A549 (cell line): Measurements from ENCODE around the gene CACNA1I.

Experiments used
- EHMT2 ChIP-seq: fragments of 200-600 bp; sonication (generic); IDR thresholded peaks from 2 replicates; pipeline ENCODE4 v1.6.1; 2016; ENCODE audit warnings: antibody characterized with exemption, low read depth, mild to moderate bottlenecking, moderate library complexity
- EP300 ChIP-seq, 2 experiments: fragments of >200 bp; sonication (Bioruptor Twin); formaldehyde crosslinking; IDR thresholded peaks; 2 replicates in 1 of 2; 3 replicates in 1 of 2; pipeline ENCODE4 v1.6.1; 2016 to 2017
- GATA3 ChIP-seq: IDR thresholded peaks from 2 replicates; pipeline ENCODE4 v1.6.1; 2012; ENCODE audit warnings: borderline replicate concordance
- HES2 ChIP-seq: fragments of >200 bp; sonication (Bioruptor Twin); formaldehyde crosslinking; IDR thresholded peaks from 2 replicates; pipeline ENCODE4 v1.6.1; 2016
- MAFK ChIP-seq: fragments of 450-650 bp; IDR thresholded peaks from 2 replicates; pipeline ENCODE4 v1.6.1; 2014; ENCODE audit not compliant: partially characterized antibody
- MAX ChIP-seq: IDR thresholded peaks from 2 replicates; pipeline ENCODE4 v1.6.1; 2012
- POLR2A ChIP-seq: IDR thresholded peaks from 2 replicates; pipeline ENCODE4 v1.6.1; 2012; ENCODE audit warnings: mild to moderate bottlenecking, low read length
- POLR2AphosphoS2 ChIP-seq: conservative IDR thresholded peaks from 2 replicates; pipeline ENCODE4 v1.6.1; 2012; ENCODE audit warnings: low read length, improper control_type of control experiment, inconsistent platforms
- SMC3 ChIP-seq: fragments of >200 bp; sonication (Bioruptor Twin); formaldehyde crosslinking; IDR thresholded peaks from 3 replicates; pipeline ENCODE4 v1.6.1; 2018; ENCODE audit warnings: inconsistent platforms
- ZNF302 ChIP-seq: fragments of 250-450 bp; sonication (Bioruptor Pico); IDR thresholded peaks from 2 replicates; pipeline ENCODE4 v1.9.0; 2021; ENCODE audit warnings: inconsistent platforms, mild to moderate bottlenecking, moderate library complexity
- TF ChIP-seq, protein P1 (sequence below): fragments of >200 bp; sonication (Bioruptor Twin); formaldehyde crosslinking; IDR thresholded peaks from 3 replicates; pipeline ENCODE4 v1.5.1; 2016
- TF ChIP-seq, protein P2 (sequence below): fragments of 450-650 bp; IDR thresholded peaks from 2 replicates; pipeline ENCODE4 v1.6.1; 2014; ENCODE audit warnings: antibody characterized with exemption
- TF ChIP-seq, protein P3 (sequence below): IDR thresholded peaks from 2 replicates; pipeline ENCODE4 v1.6.1; 2012

DNA sequence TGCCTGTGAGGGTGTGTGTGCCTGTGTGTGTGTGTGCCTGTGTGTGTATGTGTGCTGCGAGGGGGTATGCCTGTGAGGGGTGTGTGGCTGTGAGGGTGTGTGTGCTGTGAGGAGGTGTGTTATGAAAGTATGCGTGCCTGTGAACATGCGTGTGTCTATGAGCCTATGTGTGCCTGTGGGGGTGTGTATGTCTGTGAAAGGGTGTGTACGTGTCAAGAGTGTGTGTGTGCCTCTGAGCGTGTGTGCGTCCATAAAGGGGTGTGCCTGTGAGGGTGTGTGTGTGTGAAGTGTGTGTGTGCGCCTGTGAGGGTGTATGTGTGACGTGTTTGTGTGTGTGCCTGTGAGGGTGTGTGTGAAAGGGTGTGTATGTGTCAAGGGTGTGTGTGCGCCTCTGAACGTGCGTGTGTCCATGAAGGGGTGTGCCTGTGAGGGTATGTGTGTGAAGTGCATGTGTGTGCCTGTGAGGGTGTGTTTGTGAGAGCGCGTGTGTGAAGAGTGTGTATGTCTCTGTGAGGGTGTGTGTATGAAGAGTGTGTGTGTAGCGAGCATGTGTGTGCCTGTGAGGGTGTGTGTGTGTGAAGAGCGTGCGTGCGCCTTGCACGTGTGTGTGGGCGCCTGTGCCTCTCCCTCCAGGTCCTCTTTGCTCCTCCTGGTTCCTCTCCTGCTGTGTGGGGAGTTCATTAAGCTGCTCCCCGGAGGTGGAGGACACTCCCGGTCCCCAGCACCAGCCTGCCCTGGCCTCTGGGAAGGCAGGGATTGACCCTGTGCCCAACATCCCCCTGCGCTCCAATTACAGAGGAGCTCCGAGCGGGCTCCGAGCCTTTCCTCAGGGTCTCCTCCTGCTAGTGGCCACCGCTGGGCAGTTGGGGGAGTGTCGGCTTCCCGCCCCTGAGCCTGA lies 53.3 kb downstream of the CACNA1I start:
- TF ChIP-seq, protein P1, sequence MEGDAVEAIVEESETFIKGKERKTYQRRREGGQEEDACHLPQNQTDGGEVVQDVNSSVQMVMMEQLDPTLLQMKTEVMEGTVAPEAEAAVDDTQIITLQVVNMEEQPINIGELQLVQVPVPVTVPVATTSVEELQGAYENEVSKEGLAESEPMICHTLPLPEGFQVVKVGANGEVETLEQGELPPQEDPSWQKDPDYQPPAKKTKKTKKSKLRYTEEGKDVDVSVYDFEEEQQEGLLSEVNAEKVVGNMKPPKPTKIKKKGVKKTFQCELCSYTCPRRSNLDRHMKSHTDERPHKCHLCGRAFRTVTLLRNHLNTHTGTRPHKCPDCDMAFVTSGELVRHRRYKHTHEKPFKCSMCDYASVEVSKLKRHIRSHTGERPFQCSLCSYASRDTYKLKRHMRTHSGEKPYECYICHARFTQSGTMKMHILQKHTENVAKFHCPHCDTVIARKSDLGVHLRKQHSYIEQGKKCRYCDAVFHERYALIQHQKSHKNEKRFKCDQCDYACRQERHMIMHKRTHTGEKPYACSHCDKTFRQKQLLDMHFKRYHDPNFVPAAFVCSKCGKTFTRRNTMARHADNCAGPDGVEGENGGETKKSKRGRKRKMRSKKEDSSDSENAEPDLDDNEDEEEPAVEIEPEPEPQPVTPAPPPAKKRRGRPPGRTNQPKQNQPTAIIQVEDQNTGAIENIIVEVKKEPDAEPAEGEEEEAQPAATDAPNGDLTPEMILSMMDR = no peak
- TF ChIP-seq POLR2A (peak; percentile 1; the same call in 1 of the 2 replicates), SMC3 (no peak), ZNF302 (no peak), POLR2AphosphoS2 (no peak), EHMT2 (no peak), GATA3 (no peak), MAFK (no peak), MAX (no peak), HES2 (no peak), EP300 (IDR thresholded peaks at IDR 0.05) (no peak)
- TF ChIP-seq, protein P2, sequence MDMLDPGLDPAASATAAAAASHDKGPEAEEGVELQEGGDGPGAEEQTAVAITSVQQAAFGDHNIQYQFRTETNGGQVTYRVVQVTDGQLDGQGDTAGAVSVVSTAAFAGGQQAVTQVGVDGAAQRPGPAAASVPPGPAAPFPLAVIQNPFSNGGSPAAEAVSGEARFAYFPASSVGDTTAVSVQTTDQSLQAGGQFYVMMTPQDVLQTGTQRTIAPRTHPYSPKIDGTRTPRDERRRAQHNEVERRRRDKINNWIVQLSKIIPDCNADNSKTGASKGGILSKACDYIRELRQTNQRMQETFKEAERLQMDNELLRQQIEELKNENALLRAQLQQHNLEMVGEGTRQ = no peak
- TF ChIP-seq, protein P3, sequence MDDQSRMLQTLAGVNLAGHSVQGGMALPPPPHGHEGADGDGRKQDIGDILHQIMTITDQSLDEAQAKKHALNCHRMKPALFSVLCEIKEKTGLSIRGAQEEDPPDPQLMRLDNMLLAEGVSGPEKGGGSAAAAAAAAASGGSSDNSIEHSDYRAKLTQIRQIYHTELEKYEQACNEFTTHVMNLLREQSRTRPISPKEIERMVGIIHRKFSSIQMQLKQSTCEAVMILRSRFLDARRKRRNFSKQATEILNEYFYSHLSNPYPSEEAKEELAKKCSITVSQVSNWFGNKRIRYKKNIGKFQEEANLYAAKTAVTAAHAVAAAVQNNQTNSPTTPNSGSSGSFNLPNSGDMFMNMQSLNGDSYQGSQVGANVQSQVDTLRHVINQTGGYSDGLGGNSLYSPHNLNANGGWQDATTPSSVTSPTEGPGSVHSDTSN = no peak
